ENCODE data around the gene PLEKHD1. TPM values are rescaled to one million over a fixed set of nuclear protein-coding genes. Genes with fewer than 3 reads are reported as not detected.

PLEKHD1 gene
- total RNA-seq, 4 donors from 2014 or later, result 0.19 TPM; not detected in 3

DNA sequence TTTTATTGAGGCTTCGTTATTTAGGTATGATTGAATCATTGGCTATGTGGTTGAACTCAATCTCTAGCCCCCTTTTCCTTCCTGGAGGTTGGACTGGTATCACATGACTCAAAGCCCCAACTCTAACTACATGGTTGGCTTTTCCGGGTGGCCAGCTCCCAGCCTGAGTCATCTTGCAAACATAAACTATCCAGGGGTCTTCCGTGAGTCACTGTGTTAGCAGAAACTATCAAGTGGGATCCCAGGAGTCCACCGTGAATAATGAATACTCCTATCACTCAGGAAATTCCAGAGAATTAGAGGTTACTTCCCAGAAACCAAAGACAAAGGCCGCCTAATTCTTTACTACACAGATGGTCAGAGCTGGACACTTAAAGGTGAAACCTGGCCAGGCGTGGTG lies 19.7 kb upstream of the PLEKHD1 start:
- intact Hi-C loops (cut with DNase I), result loop anchor here (5.0 kb wide), 1 partner anchor 223 kb away; no protein-coding TSS in a partner anchor
- H3K27me3 ChIP-seq, result no peaks in the 10 kb centered on the region
- peaks cover 0 to 2% (median 0%) of the 10 kb centered on the region in 3 donors for H3K4me1 ChIP-seq
- DNase-seq, result no peak
- no peak overlapping the region for H3K4me3 ChIP-seq
- TF ChIP-seq, protein P1, sequence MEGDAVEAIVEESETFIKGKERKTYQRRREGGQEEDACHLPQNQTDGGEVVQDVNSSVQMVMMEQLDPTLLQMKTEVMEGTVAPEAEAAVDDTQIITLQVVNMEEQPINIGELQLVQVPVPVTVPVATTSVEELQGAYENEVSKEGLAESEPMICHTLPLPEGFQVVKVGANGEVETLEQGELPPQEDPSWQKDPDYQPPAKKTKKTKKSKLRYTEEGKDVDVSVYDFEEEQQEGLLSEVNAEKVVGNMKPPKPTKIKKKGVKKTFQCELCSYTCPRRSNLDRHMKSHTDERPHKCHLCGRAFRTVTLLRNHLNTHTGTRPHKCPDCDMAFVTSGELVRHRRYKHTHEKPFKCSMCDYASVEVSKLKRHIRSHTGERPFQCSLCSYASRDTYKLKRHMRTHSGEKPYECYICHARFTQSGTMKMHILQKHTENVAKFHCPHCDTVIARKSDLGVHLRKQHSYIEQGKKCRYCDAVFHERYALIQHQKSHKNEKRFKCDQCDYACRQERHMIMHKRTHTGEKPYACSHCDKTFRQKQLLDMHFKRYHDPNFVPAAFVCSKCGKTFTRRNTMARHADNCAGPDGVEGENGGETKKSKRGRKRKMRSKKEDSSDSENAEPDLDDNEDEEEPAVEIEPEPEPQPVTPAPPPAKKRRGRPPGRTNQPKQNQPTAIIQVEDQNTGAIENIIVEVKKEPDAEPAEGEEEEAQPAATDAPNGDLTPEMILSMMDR (IDR thresholded peaks at IDR 0.05), result no peak
- no peak for TF ChIP-seq POLR2A (IDR thresholded peaks at IDR 0.05)
- no peak overlapping the region for H3K27ac ChIP-seq
- no peaks in the 10 kb centered on the region for H3K9me3 ChIP-seq
- peaks cover 0 to 27% (median 0%) of the 10 kb centered on the region in 3 donors for H3K36me3 ChIP-seq
- 57 to 68% methylated on average over 4 of the region's 6 CpGs for WGBS, 2 donors

DNA sequence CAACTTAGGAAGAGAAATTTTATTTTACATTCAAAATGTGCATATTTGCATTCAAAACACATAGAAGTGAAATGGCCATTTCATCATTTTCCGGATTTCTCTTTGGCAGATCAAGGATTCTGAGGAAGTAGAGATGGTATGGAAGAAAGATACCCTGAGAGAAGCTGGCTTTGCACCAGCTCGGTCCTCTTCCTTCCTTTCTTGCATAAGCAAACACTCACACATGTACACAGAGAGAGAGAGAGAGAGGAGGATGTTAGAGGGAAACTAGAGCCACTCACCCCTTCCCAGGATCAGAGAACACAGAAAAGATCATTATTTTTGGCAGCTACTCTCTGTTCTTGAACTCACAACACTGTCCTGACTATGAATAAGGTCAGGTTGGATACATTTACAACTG lies 15.6 kb upstream of the PLEKHD1 start:
- no peaks in the 10 kb centered on the region for H3K9me3 ChIP-seq
- 29 to 48% methylated on average over 2 of the region's 2 CpGs for WGBS, 2 donors
- no peak for DNase-seq
- no peak overlapping the region for H3K27ac ChIP-seq
- no peak overlapping the region for H3K4me3 ChIP-seq
- TF ChIP-seq POLR2A (IDR thresholded peaks at IDR 0.05), result no peak
- TF ChIP-seq, protein P1 (IDR thresholded peaks at IDR 0.05), result no peak
- no peaks in the 10 kb centered on the region for H3K4me1 ChIP-seq
- intact Hi-C loops (cut with DNase I), result no loop called here
- H3K27me3 ChIP-seq, result no peaks in the 10 kb centered on the region
- no peaks in the 10 kb centered on the region for H3K36me3 ChIP-seq

GRCh38 chr14:69471436-69471835 lies 13.1 kb upstream of the PLEKHD1 start:
- Histone ChIP-seq H3K27ac (no peak overlapping the region), H3K9me3 (no peaks in the 10 kb centered on the region), H3K27me3 (no peaks in the 10 kb centered on the region), H3K36me3 (no peaks in the 10 kb centered on the region), H3K4me3 (no peak overlapping the region), H3K4me1 (no peaks in the 10 kb centered on the region)
- TF ChIP-seq, protein P1 (IDR thresholded peaks at IDR 0.05), result no peak
- no peak for TF ChIP-seq POLR2A (IDR thresholded peaks at IDR 0.05)
- intact Hi-C loops (cut with DNase I), result no loop called here
- DNase-seq, result no peak
- 89 to 94% methylated on average over 2 to 3 of the region's 3 CpGs for WGBS, 2 donors

DNA sequence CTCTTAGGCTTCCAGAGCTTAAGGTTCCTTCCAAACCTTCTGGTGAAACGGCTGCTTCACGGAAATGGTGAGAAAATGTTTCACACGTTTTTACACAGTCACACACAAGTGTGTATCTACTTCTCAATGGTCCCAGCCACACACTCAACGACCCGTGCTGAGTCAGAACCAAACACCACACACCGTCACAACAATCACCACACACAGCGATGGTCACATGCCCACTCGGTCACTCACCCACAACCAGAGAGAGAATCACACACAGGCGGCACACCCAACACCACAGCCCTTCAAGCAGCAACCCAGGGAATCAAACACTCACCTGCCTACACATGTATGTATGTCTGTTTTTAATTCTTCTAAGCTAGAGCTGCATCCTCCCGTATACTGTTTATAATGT lies 12.6 kb upstream of the PLEKHD1 start:
- H3K4me1 ChIP-seq, result no peaks in the 10 kb centered on the region
- H3K9me3 ChIP-seq, result no peaks in the 10 kb centered on the region
- TF ChIP-seq, protein P1 (IDR thresholded peaks at IDR 0.05), result no peak
- TF ChIP-seq POLR2A (IDR thresholded peaks at IDR 0.05), result no peak
- H3K27me3 ChIP-seq, result peaks cover 0 to under 1% (median 0%) of the 10 kb centered on the region in 4 donors
- 80 to 86% methylated on average over 10 of the region's 10 CpGs for WGBS, 2 donors
- intact Hi-C loops (cut with DNase I), result no loop called here
- DNase-seq, result no peak
- no peak overlapping the region for H3K27ac ChIP-seq
- H3K4me3 ChIP-seq, result no peak overlapping the region
- H3K36me3 ChIP-seq, result no peaks in the 10 kb centered on the region

- H3K4me1 ChIP-seq, result no peaks in the 10 kb centered on the region
- DNase-seq, result no peak
- H3K27me3 ChIP-seq, result peaks cover 0 to 5% (median 0%) of the 10 kb centered on the region in 4 donors
- H3K9me3 ChIP-seq, result no peaks in the 10 kb centered on the region
- intact Hi-C loops (cut with DNase I), result no loop called here
- no peak overlapping the region for H3K4me3 ChIP-seq
- 50% methylated on average over 2 of the region's 3 CpGs; no CpG with 5 or more reads in 1 of the 2 donors for WGBS, 2 donors
- no peaks in the 10 kb centered on the region for H3K36me3 ChIP-seq
- no peak overlapping the region for H3K27ac ChIP-seq
- TF ChIP-seq, protein P1 (IDR thresholded peaks at IDR 0.05), result no peak
- no peak for TF ChIP-seq POLR2A (IDR thresholded peaks at IDR 0.05)
Measured at GRCh38 chr14:69473260-69473659, 11.3 kb upstream of the PLEKHD1 start.

All from esophagus squamous epithelium (tissue), 5 donors.